ENCODE results near the gene DENND5A. TPM values are rescaled to one million over a fixed set of nuclear protein-coding genes. Genes with fewer than 3 reads are reported as not detected.

Gene DENND5A
- total RNA-seq, 1 experiment from 2014 or later: 136 TPM

DNA sequence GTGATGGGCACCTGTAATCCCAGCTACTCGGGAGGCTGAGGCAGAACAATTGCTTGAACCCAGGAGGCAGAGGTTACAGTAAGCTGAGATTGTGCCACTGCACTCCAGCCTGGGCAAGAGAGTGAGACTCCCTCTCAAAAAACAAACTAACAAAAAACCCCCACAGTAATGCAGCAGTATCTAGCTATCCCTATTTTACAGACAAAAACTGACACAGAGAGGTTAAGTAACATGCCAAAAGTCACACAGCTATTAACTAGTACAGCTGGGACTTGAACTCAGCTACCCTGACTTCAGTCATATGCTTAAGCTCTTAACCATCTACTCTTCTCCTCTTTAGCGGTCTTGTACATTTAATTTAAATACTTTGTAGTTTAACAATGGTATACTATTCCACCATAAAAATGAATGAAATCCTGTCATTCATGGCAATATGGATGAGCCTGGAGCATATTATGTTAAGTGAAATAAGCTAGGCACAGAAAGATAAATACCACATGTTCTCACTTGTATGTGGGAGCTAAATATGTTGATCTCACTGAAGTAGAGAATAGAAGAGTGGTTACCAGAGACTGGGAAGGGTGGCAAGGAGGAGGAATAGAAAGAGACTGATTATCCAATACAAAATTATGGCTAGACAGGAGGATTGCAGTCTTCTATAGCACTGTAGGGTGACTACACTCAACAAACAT is 82.8 kb downstream of the DENND5A start:
- POLR2A ChIA-PET: interaction anchor here (0.6 kb wide), 1 partner anchor 12 kb away, joined by 3 read pairs; no protein-coding TSS in a partner anchor
- no peak for DNase-seq (ENCODE audit: low read depth, low spot score)
- Histone ChIP-seq H3K9me3 (ENCODE audit: control insufficient read depth, insufficient read depth, low read depth, low read length) (no peaks in the 10 kb centered on the region), H3K27ac (ENCODE audit: low read length) (no peak overlapping the region), H3K27me3 (ENCODE audit: control insufficient read depth, insufficient read depth, low read length) (no peaks in the 10 kb centered on the region), H3K4me3 (ENCODE audit: low read depth in 2 of 2, low read length in 2 of 2) (no peak overlapping the region), H3K4me1 (ENCODE audit: control insufficient read depth, insufficient read depth, low read length) (no peaks in the 10 kb centered on the region), H3K36me3 (ENCODE audit: control insufficient read depth, insufficient read depth, low read length) (peaks cover 11% of the 10 kb centered on the region)
- in situ Hi-C loops (cut with HindIII; ENCODE audit: low pct_unique_long_range_greater_than_20kb, low sequenced_read_pairs) (no loop called here), intact Hi-C loops (cut with micrococcal nuclease; ENCODE audit: unreplicated experiment) (no loop called here)
- TF ChIP-seq SIN3A (IDR thresholded peaks at IDR 0.05; ENCODE audit: borderline replicate concordance, insufficient read depth, low read depth, low read length): no peak
- BruUV-seq (replicated peaks): no TSS peak
- CTCF ChIA-PET: no interaction called here
- ATAC-seq: no peak

GRCh38 chr11:9180784-9181183 is 84.4 kb downstream of the DENND5A start:
- H3K36me3 ChIP-seq (ENCODE audit: control insufficient read depth, insufficient read depth, low read length): peaks cover 20% of the 10 kb centered on the region
- no peaks in the 10 kb centered on the region for H3K27me3 ChIP-seq (ENCODE audit: control insufficient read depth, insufficient read depth, low read length)
- no peak overlapping the region for H3K4me3 ChIP-seq (ENCODE audit: low read depth in 2 of 2, low read length in 2 of 2)
- no peak for DNase-seq (ENCODE audit: low read depth, low spot score)
- ChIA-PET CTCF (no interaction called here), POLR2A (no interaction called here)
- intact Hi-C loops (cut with micrococcal nuclease; ENCODE audit: unreplicated experiment) (no loop called here), in situ Hi-C loops (cut with HindIII; ENCODE audit: low pct_unique_long_range_greater_than_20kb, low sequenced_read_pairs) (no loop called here)
- no peaks in the 10 kb centered on the region for H3K9me3 ChIP-seq (ENCODE audit: control insufficient read depth, insufficient read depth, low read depth, low read length)
- H3K27ac ChIP-seq (ENCODE audit: low read length): no peak overlapping the region
- H3K4me1 ChIP-seq (ENCODE audit: control insufficient read depth, insufficient read depth, low read length): no peaks in the 10 kb centered on the region
- ATAC-seq: no peak
- no TSS peak for BruUV-seq (replicated peaks)
- TF ChIP-seq TCF7L2 (IDR thresholded peaks at IDR 0.05; ENCODE audit: low read depth, low read length): no peak
- TF ChIP-seq CTCF (IDR thresholded peaks at IDR 0.05): no peak
- TF ChIP-seq, protein P1, sequence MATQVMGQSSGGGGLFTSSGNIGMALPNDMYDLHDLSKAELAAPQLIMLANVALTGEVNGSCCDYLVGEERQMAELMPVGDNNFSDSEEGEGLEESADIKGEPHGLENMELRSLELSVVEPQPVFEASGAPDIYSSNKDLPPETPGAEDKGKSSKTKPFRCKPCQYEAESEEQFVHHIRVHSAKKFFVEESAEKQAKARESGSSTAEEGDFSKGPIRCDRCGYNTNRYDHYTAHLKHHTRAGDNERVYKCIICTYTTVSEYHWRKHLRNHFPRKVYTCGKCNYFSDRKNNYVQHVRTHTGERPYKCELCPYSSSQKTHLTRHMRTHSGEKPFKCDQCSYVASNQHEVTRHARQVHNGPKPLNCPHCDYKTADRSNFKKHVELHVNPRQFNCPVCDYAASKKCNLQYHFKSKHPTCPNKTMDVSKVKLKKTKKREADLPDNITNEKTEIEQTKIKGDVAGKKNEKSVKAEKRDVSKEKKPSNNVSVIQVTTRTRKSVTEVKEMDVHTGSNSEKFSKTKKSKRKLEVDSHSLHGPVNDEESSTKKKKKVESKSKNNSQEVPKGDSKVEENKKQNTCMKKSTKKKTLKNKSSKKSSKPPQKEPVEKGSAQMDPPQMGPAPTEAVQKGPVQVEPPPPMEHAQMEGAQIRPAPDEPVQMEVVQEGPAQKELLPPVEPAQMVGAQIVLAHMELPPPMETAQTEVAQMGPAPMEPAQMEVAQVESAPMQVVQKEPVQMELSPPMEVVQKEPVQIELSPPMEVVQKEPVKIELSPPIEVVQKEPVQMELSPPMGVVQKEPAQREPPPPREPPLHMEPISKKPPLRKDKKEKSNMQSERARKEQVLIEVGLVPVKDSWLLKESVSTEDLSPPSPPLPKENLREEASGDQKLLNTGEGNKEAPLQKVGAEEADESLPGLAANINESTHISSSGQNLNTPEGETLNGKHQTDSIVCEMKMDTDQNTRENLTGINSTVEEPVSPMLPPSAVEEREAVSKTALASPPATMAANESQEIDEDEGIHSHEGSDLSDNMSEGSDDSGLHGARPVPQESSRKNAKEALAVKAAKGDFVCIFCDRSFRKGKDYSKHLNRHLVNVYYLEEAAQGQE (IDR thresholded peaks at IDR 0.05; ENCODE audit: insufficient read depth in 1 of 2, low read depth in 2 of 2, low read length in 1 of 2): no peak
- TF ChIP-seq SIN3A (IDR thresholded peaks at IDR 0.05; ENCODE audit: borderline replicate concordance, insufficient read depth, low read depth, low read length): no peak
- no peak for TF ChIP-seq POLR2AphosphoS5 (IDR thresholded peaks at IDR 0.05; ENCODE audit: low read depth, low read length)

- H3K36me3 ChIP-seq (ENCODE audit: control insufficient read depth, insufficient read depth, low read length): peaks cover 28% of the 10 kb centered on the region
- H3K9me3 ChIP-seq (ENCODE audit: control insufficient read depth, insufficient read depth, low read depth, low read length): no peaks in the 10 kb centered on the region
- ATAC-seq (no peak), DNase-seq (ENCODE audit: low read depth, low spot score) (no peak)
- intact Hi-C loops (cut with micrococcal nuclease; ENCODE audit: unreplicated experiment) (loop anchor here (10.0 kb wide), 1 partner anchor 206 kb away; the partner anchor contains the start of gene IPO7), in situ Hi-C loops (cut with HindIII; ENCODE audit: low pct_unique_long_range_greater_than_20kb, low sequenced_read_pairs) (no loop called here)
- H3K4me1 ChIP-seq (ENCODE audit: control insufficient read depth, insufficient read depth, low read length): no peaks in the 10 kb centered on the region
- no TSS peak for BruUV-seq (replicated peaks)
- H3K27ac ChIP-seq (ENCODE audit: low read length): no peak overlapping the region
- ChIA-PET CTCF (no interaction called here), POLR2A (no interaction called here)
- TF ChIP-seq, protein P1 (IDR thresholded peaks at IDR 0.05; ENCODE audit: insufficient read depth in 1 of 2, low read depth in 2 of 2, low read length in 1 of 2): no peak
- no peak for TF ChIP-seq TCF7L2 (IDR thresholded peaks at IDR 0.05; ENCODE audit: low read depth, low read length)
- TF ChIP-seq POLR2AphosphoS5 (IDR thresholded peaks at IDR 0.05; ENCODE audit: low read depth, low read length): no peak
- no peak for TF ChIP-seq CTCF (IDR thresholded peaks at IDR 0.05)
- TF ChIP-seq SIN3A (IDR thresholded peaks at IDR 0.05; ENCODE audit: borderline replicate concordance, insufficient read depth, low read depth, low read length): no peak
- no peaks in the 10 kb centered on the region for H3K27me3 ChIP-seq (ENCODE audit: control insufficient read depth, insufficient read depth, low read length)
- H3K4me3 ChIP-seq (ENCODE audit: low read depth in 2 of 2, low read length in 2 of 2): no peak overlapping the region
Measured at GRCh38 chr11:9179141-9179540, 86.0 kb downstream of the DENND5A start.

All from Panc1 (cell line).